Muscle of back (tissue), 11 donors: ENCODE results near the gene ATPAF2. TPM values are rescaled to one million over a fixed set of nuclear protein-coding genes. Genes with fewer than 3 reads are reported as not detected.
"Not testable (repeated sequence)": the region's sequence is repeated elsewhere in the genome, so short reads cannot be mapped to it uniquely, and the experiment has no call there.

Source experiments
- DNase-seq, 3 donors: peaks; one replicate each; pipeline versions ENCODE4 v3.0.0 to v3.0.0-alpha.2; 2013
- polyA plus RNA-seq, 10 donors: library from polyadenylated mRNA; unstranded; fragments of 120-200 nt; gene quantifications; one replicate each; pipeline ENCODE4 v1.2.1, GENCODE V29; 2013; ENCODE audit not compliant: insufficient read length in 10 of 10

ATPAF2 gene
- polyA plus RNA-seq, 10 donors, result 13.5 to 19.9 (median 14.5) TPM

DNA sequence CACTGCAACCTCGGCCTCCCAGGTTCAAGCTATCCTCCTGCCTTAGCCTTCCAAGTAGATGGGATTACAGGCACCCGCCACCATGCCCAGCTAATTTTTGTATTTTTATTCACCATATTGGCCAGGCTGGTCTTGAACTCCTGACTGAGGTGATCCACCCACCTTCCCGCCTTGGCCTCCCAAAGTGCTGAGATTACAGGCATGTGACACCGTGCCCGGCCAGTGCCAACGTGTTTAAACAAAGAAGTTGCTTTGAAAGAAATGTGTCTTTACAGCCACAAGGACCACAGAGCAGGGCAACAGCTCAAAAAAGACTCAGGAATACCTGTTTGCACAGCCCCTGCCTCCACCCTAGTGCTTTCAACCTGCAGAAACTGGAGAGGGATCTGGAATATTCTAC is 25.0 kb downstream of the ATPAF2 start:
- DNase-seq, result no peak

DNA sequence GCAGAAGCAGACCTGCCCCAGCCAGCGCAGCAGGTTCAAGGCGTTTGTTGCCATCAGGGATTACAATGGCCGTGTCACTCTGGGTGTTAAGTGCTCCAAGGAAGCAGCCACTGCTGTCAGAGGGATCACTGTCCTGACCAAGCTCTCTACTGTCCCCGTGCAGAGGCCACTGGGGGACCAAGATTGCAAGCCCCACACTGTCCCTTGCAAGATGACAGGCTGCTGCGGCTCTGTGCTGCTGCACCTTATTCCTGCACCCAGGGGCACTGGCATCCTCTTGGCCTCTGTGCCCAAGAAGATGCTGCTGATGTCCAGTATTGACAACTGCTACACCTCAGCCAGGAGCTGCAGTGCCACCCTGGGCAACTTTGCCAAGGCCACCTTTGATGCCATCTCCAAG is 27.7 kb downstream of the ATPAF2 start:
- DNase-seq, result no peak

DNA sequence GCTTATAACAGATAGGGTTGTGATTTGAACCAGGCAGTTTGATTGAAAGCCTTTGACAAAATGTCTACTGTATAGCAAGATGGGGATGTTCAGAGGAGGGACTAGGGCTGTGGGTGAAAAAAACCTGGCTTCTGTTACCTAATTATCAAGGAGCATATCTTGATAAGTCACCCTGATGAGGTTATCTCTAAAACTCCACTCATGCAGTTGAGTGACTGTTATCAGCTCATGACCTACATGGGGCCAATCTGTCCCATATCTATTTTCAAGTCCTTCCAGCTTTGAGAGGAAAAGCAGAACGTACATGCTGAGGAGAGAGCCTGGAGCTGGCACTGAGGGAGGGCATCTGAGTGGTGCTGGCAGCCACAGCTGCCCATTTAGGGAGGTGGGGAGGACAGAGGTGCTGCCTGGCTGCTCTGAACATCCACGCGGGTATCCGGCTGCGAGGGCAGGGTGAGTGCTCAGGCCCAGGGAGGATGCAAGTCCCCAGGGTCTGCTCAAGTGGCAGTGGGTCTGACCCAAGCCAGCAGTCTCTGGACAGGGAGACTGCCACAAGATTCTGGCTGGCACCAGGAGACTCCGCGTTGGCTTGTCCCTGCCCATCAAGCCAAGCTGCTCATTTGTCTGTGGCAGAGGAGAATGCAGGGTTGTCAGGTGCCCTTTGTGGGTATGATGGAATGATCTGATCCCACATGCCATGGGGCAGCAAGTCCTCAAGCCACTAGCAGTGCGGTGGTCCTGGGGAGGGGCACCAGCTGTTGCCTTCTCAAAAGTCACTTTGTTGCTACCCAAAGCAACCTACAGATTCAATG is 29.2 kb downstream of the ATPAF2 start:
- DNase-seq, result no peak

DNA sequence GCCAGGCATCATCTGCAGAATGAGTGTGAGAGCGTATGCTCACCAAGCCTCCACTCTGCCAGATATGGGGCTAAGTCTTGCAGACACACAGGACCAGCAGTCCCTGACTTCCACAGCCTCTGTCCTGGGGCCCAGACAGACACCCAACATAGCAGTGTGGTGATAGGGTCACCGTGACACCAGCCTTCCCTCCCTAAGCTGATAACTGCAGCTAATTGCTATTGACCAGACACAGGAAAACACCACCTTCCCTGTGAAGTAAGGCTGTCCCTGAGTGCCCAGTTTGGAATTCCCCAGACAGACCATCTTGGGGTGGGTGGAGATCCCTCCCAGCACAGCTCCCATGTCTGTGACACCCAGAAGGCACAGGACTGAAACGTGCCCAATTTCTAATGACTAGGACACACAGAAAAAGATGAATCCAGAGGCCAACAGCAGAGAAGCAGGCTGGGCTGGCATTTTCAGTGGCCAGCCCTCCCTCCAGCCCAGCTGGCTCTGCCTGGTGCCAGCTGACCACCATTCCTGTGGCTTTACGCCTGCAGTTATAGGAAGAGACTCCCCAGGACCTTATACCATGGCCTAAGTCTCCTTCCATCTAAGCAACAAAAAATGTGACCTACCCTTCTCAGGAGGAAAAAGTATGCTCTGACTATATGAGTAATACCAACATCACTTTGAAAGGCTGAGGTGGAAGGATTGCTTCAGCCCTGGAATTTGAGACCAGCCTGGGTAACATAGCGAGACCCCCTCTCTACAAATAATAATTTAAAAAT is 30.3 kb downstream of the ATPAF2 start:
- peak in 1 of 3 donors; percentile 28 for DNase-seq

DNA sequence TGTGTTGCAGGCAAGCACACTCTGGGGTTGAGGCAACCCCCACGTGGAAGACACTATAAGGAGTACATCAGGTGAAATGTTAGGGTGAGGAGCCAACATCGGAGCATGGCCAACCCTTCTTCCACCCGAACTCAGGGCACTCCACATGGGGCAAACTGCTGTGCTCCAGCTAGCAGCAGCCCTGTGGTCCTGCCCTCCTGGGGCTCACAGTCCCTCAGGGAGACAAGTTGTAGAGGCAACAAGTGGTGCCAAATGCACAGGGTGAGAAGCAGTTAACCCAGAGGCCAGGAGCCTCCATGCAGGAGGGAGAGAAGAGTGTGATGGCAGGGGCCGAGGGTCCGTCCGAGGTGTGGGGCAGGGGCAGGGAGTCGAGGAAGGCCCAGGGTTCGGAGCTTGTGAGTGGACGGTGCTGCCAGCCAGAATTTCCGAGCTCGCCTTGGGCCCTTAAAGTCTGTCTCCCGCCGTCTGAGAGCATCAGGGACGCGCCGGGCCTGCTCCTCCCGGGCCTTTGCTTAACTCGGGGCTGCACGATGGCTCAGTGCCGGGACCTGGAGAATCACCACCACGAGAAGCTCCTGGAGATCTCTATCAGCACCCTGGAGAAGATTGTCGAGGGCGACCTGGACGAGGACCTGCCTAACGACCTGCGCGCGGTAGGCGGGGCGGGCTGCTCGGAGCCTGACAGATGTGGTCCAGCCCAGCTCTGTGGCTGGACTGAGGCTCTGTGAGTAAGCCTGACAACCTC is 32.3 kb downstream of the ATPAF2 start:
- DNase-seq, result no peak

DNA sequence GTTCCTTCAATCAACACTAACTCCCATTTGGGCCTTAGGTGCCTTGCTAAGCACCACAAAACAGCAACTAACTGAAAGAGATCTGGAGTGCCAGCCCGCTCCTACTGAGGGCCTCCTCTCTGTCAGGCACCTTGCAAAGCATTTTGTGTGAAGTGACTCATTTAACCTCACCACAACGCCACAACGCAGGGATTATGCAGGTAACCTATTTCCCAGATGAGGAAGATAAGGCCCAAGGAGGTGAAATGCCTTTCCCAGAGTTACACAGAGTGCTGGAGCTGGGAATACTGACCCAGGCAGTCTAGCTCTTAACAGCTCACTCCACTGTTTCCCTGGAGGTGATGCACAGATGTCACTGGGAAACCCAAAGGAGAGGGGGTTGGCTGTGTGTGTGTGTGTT is 33.5 kb downstream of the ATPAF2 start:
- DNase-seq, result no peak

DNA sequence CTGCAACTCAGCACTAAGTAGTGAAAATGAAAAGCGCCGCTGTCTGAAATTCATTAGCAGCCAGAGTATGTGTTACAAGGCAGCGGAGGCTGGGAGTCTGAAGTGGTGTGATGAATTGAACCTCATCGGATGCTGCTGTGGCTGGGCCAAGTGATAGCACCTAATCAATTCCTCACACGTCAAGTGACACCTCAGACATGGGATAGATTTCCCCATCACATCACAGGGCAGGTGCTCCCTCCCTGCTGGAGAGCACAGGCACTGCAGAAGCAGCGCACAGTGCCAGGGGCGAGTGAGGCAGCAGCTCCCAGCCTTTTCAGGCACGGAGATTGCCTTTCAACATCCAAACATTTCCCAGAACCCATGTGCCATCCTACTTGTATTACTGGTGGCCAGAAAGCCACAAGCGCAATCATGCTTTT is 34.1 kb downstream of the ATPAF2 start:
- no peak for DNase-seq

DNA sequence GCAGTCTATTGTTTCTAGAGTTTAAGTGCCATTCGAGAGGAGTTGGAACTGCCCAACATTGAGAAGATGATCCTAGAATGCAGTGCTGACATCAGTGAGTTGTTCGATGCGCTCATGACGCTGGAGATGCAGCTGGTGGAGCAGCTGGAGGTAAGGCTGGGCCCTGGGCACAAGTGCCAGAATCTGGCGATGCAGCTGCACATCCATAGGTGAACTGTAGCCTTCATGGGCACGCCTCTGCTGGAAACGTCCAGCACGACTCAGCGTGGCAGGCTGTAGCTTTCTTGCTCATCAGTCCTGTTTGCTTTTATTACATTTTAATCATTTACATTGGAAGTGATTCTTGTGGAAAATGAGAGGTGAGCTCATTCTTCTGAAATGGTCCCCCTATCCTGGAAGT is 34.6 kb downstream of the ATPAF2 start:
- peak in 1 of 3 donors; percentile 34 for DNase-seq

DNA sequence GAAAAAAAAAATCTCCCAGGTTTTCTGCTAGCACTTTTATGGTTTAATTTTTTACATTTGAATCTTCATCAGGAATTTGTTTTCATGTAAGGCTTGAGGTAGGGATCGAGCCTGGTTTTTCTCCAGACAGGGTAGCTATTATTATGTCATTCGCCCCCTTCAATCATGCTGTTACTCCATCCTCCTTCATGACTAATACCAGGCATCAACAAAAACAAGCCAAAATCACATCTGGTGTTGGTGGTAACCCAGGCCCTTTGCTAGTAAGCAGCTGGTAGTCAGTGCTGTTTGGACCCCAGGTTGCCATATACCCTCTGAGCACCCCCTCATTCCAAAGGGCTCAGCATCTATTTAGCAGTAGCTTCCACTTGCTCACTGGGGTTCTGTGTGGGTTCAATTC is 36.8 kb downstream of the ATPAF2 start:
- no peak for DNase-seq

DNA sequence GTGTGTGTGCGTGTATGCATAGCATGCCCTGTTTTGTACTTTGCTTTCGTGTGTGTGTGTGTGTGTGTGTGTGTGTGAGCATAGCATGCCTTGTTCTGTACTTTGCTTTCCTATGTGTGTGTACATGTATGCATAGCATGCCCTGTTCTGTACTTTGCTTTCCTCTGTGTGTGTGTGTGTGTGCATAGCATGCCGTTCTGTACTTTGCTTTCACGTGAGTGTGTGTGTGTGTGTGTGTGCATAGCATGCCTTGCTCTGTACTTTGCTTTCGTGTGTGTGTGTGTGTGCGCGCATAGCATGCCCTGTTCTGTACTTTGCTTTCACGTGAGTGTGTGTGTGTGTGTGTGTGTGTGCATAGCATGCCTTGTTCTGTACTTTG is 38.9 kb downstream of the ATPAF2 start:
- DNase-seq, result no peak

DNA sequence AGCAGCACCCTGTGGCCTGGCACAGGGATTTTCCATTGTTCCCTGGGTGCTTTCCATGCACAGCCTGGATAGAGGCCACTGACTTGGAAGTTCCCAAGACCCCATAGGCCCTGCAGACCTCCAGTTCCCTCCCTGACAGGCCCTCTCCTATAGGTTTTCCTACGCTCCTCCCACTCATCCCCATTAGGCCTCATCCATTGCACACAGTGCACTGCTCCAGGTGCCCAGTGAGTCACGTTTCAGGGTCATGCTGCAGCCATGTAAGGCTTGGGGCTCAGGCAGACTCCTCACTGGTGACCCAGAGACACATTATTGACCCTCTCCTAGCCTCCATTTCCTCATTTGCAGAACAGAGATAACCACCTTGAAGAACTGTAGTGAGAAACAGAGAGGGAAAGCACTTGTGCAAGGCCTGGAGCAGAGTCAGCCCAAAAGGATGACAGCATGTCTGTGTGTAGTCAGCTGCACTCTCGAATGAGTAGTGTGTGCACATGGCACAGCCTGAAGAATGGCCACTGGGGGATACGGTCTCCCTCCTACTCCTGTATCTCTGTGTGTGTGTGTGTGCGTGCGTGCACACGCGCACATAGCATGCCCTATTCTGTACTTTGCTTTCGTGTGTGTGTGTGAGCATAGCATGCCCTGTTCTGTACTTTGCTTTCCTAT is 39.5 kb downstream of the ATPAF2 start:
- DNase-seq, result no peak

DNA sequence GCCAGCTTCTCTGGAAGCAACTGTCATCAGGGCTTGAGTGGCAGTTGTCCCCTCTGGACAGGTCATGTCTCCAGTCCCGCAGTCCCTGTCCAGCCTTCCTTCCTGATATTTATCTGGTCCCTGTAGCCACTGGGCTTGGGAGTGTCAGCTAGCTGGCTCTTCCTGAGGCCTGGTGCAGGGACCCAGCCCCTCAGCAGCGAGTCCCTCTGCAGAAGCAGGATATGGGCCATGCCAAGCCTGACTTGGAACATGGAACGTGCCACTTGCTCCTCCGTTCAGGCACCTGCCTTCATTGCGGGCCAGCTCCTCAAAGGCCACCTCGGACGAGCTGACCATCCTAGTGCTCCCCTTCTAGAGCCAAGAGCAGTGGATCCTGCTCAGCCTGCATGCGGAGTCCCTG is 40.0 kb downstream of the ATPAF2 start:
- no peak for DNase-seq

DNA sequence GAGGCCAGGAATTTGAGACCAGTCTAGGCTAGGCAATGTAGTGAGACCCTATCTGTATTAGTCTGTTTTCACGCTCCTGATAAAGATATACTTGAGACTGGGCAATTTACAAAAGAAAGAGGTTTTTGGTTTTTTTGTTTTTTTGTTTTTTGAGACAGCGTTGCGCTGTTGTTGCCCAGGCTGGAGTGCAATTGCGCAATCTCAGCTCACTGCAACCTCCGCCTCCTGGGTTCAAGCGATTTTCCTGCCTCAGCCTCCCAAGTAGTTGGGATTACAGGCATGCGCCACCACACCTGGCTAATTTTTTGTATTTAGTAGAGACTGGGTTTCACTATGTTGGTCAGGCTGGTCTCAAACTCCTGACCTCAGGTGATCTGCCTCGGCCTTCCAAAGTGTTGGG is 43.1 kb downstream of the ATPAF2 start:
- not testable (repeated sequence) for DNase-seq

DNA sequence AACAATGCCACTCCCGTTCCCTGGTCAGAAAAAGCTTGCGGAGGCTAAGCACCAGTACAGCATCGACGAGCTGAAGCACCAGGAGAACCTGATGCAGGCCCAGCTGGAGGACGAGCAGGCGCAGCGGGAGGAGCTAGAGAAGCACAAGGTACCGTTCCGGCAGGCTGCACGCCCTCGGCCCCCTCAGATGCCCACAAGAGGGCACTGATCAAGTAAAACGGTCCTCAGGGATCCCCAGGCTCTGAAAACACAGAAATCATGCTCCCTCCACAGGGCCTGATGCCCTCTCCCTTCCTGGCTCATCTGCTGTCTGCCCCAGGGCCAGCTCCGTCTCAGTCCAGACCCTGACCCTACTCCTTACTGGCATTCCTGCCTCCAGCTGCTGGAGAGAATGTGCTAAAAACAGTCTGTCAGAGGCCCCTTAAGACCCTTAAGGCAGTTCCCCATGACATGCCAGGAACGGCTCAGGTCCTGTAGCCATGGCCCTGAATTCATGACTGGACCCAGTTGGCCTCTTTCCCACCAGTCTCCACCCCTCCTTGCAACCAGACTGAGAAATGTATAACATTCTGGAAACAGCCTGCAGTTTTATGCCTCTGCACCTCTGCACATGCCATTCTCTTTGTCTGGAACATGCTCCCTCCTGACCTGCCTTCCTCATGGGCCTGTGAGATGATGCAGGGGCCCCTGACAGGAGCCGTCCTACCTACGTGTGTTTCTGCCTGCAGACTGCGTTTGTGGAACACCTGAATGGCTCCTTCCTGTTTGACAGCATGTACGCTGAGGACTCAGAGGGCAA is 44.5 kb downstream of the ATPAF2 start:
- no peak for DNase-seq

DNA sequence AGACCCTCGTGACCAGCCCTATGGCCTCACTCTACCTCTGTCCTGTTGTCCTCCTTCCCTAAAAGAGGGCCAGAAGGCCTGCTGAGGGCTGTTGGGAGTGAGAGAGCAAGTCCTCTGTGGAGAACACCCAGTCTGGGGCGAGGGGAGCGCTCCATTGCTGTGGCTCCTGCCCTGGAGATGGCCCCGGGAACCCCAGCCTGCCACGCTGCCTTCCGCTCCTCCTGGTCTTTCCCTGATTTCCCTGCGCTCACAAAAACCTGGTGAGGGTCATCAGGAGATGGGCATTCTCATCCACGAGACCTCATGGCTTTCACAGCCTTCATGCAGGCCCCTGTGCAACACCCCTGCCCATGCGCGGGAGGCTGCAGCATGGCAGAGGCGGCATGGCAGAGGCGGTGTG is 45.1 kb downstream of the ATPAF2 start:
- DNase-seq, result no peak

DNA sequence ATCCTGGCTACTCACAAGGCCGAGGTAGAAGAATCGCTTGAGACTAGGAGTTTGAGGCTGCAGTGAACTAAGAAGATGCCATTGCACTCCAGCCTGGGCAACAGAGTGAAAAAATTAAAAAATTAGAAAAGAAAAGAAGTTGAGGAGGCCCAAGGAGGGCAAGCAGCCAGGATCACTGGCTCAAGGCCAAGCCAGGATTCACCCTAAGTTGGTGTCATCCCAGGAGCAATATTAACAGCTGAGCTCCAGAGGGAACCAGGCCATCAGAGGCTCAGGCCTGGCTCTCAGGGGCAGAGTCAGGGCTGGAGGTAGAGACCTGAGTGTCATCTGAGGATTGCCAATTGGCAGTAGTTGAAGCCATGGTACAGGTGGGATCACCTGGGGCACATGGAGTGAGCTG is 45.6 kb downstream of the ATPAF2 start:
- no peak for DNase-seq

DNA sequence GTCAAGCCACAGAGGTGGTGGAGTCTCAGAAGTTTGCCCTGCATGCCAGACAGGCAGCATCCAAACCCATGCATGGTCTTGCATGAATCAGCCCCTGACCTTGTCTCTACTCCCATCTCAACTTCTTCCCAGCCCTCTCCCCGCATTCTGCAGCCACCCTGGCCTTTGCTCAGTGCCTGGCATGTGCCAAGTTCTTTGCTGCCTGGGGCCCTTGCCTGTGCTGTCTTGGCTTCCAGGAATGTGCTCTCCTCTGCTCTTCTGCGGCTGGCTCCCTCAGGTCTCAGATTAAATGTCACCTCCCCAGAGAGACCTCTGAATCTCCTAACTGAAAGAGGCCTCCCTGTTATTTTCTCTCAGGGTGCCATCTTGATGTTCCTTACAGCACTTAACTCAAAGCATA is 48.7 kb downstream of the ATPAF2 start:
- no peak for DNase-seq

DNA sequence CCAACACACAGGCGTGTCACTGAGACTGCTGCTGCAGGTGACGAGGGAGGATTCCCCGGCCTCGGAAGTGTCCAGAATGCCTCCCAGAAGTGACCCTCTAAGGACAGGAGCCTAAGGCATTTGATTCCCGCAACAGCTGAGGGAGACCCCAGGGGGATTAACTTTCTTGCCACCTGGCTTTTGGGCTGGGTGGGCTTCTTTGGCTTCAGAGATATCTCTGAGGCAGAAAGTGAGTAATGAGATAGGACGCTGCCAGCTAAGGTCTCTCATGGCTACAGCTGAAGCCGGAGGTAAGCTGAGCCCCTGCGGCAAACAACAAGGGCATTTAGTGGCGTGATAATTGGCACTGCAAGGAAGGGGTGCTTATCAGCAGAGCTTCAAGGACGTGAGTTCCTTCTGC is 49.4 kb downstream of the ATPAF2 start:
- DNase-seq, result no peak

DNA sequence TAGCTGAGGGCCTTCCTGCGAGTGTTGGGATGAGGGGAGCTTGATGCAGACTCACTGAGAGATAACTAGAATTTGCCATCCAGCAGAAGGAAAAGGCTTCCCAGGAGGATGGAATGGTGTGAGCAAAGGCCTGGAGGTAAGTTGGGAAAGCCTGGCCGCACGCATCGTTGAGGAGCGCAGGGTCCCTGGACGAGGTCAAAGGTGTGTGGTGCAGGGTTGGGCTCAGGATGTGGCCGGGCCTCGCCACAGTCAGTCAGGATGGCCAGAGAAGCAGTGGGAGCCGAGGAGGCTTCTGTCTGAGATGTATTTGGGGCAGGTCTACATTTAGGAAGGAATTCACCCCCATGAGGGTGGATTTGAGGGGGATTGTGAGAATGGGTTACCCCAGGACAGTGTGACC is 49.9 kb downstream of the ATPAF2 start:
- DNase-seq, result no peak

DNA sequence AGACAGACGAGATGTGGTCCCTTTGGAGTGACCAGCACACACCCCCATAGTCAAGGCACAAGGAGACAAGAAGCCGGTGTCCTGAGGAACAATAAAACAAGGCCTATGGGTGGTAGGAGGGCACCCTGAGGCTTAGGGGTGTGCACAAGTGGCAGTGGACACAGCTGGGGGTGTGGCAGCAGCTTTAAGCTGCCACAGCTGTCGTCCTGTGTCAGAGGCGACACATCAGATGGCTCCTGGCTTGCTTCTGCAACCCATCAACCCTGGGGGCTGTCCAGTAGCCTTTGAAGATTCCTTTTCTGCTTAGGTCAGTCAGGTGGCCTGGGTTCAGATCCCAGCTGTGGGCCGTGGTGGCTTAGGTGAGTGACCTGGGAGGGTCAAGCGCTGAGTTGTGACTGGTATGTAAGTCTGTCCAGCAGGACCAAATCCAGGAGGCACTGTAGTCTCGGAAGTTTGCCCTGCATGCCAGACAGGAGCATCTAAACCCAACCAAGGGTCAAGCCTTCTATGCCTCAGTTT is 50.5 kb downstream of the ATPAF2 start:
- peak in 2 of 3 donors; percentile 17 to 36 for DNase-seq

DNA sequence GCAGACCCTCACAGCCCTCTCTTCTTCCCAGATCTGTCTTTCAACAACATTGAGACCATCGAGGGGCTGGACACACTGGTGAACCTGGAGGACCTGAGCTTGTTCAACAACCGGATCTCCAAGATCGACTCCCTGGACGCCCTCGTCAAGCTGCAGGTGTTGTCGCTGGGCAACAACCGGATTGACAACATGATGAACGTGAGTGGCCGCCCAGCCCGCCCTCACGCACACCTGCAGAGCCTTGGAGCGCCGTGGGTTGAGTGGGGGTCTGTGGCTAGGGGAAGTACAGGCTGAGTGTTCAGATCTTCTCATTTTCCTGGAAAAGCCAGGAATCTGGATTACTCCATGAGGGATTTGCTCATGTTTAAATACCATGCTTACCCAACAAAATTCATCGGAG is 51.1 kb downstream of the ATPAF2 start:
- no peak for DNase-seq
